Right ventricle myocardium inferior (tissue), 1 donor: Measurements from ENCODE around the gene CCDC68. TPM values are rescaled to one million over a fixed set of nuclear protein-coding genes. Genes with fewer than 3 reads are reported as not detected.

Experiments used
- ATAC-seq: fragments of 200-7000 bp; cut with Tn5 transposase; one replicate; pipeline ENCODE4 v1.9.1; 2020; ENCODE audit warnings: mild to moderate bottlenecking, moderate library complexity
- DNase-seq: peaks from one replicate; pipeline ENCODE4 v3.0.0; 2021; ENCODE audit errors: missing footprints
- intact Hi-C: fragments of 100-400 bp; cut with DNase I; formaldehyde crosslinking; loops from one replicate; pipeline ENCODE4 v1.11.0; 2022
- total RNA-seq: library from RNA; stranded (reverse); fragmentation: NEBNext Ultra II Directional; extraction: Animal tissue kit (Norgen Biotek cat#: 25700); gene quantifications from one replicate; pipeline ENCODE4 v1.2.1, GENCODE V29; 2021
- donor health status: DM: no; HTN: yes; CAD: no; lungs with severe emphysema.

Gene CCDC68
- total RNA-seq, 1 donor from 2014 or later, result 3.9 TPM

GRCh38 chr18:54962919-54963645 lies 3.8 kb upstream of the CCDC68 start:
- ATAC-seq (no peak), DNase-seq (no peak)
- intact Hi-C loops, result no loop called here

GRCh38 chr18:54961868-54962267 lies 2.6 kb upstream of the CCDC68 start:
- intact Hi-C loops, result no loop called here
- no peak for ATAC-seq
- DNase-seq, result no peak

DNA sequence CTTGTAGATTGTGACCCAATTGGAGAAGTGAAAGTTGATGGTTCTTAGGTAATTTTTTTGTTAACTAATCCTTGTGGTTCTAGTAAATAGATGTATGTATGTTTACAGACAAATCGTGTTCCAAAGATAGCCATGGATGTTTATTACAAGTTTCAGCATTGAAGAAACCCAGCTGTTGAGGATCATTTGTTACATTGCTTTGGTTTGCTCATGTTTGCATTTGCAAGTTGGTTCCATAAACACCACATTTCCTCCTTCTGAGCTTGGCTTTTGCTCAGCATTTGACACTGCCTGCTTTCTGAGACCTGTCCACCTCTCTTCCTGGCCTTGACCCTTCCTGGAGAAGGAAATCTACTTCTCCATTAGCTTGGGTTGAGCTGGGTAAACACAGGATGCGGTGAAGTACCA lies 1.8 kb upstream of the CCDC68 start:
- ATAC-seq (no peak), DNase-seq (no peak)
- intact Hi-C loops, result no loop called here

- ATAC-seq (no peak), DNase-seq (no peak)
- intact Hi-C loops, result no loop called here
Measured at GRCh38 chr18:54960197-54960596, 936 bp upstream of the CCDC68 start.

GRCh38 chr18:54957996-54958395 lies 1.3 kb downstream of the CCDC68 start:
- DNase-seq (no peak), ATAC-seq (no peak)
- intact Hi-C loops, result no loop called here

DNA sequence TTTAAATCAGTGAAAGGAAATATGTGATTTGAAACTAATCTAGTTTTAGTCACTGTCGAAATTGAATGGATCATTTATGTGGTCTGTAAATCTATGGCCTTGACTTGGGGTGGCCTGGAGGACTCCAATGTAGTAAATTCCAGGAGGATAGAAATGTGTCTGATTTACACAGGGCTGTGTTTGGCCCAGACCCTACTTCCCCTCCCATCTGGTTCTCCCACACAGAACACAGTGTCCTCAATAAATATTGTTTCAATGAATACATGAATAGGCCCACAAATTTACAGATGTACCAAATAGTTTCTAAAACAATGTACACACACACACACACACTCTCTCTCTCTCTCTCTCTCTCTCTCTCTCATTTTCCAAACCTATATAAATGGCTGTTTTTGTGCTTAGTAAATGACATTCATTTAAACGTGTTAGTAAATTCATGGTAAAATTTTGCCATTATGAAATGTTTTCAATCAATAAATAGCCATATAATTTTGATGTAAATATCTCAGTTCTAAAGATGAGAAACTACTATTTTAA lies 1.9 kb downstream of the CCDC68 start:
- DNase-seq (no peak), ATAC-seq (no peak)
- intact Hi-C loops, result no loop called here

DNA sequence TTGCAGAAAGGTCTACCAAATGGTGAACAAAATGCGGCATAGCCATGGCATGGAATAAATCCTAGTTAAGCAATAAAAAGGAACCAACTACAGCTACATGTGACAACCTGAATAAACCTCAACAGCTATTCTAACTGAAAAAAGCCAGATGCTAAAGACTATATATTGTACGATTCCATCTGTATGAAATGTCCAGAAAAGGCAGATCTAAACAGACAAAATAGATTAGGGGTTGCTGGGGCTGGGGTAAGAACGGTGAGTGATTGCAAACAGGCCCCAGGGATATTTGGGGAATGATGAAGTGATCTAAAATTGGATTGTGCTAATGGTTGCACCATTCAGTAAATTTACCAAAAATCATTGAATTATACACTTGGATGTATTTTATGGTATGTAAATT lies 2.8 kb downstream of the CCDC68 start:
- intact Hi-C loops, result no loop called here
- DNase-seq (no peak), ATAC-seq (no peak)

GRCh38 chr18:54952026-54952425 lies 7.2 kb downstream of the CCDC68 start:
- intact Hi-C loops, result no loop called here
- DNase-seq (no peak), ATAC-seq (no peak)

GRCh38 chr18:54950221-54950620 lies 9.0 kb downstream of the CCDC68 start:
- no peak for ATAC-seq

GRCh38 chr18:54949588-54949987 lies 9.7 kb downstream of the CCDC68 start:
- ATAC-seq, result no peak
- no peak for DNase-seq
- intact Hi-C loops, result no loop called here

More at GRCh38 chr18:54950221-54950620, 9.0 kb downstream of the CCDC68 start:
- DNase-seq, result no peak
- intact Hi-C loops, result no loop called here

GRCh38 chr18:54948350-54948837 lies 10.9 kb downstream of the CCDC68 start:
- intact Hi-C loops, result no loop called here
- ATAC-seq (no peak), DNase-seq (no peak)

DNA sequence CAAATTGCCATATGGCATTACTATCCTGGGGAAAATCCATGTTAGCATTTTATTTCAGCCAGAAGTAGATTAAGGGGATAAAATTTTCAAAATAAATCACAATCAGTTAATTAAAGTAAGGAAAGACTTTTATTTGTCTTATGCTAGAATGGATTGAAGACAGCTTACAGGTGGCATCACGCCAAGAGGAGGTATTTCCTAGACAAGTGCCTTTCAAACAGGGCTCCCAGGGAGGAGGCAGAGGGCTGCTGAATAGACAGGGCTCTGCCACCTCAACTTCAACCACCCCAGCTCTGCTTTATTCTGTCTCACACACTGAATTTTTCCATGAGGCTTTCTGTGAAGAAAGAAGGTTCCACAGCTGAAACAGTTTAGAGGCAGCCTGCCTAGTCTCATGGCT lies 12.2 kb downstream of the CCDC68 start:
- ATAC-seq (no peak), DNase-seq (no peak)
- intact Hi-C loops, result no loop called here

- DNase-seq, result no peak
- intact Hi-C loops, result no loop called here
- no peak for ATAC-seq
Measured at GRCh38 chr18:54946149-54946581, 13.1 kb downstream of the CCDC68 start.

GRCh38 chr18:54945576-54946125 lies 13.6 kb downstream of the CCDC68 start:
- intact Hi-C loops, result no loop called here

GRCh38 chr18:54942569-54942968 lies 16.7 kb downstream of the CCDC68 start:
- DNase-seq, result no peak
- intact Hi-C loops, result no loop called here

More at GRCh38 chr18:54945576-54946125, 13.6 kb downstream of the CCDC68 start:
- DNase-seq, result no peak
- no peak for ATAC-seq

GRCh38 chr18:54942144-54942543 lies 17.1 kb downstream of the CCDC68 start:
- DNase-seq (no peak), ATAC-seq (no peak)
- intact Hi-C loops, result no loop called here

More at GRCh38 chr18:54942569-54942968, 16.7 kb downstream of the CCDC68 start:
- no peak for ATAC-seq

GRCh38 chr18:54939361-54939917 lies 19.8 kb downstream of the CCDC68 start:
- DNase-seq (no peak), ATAC-seq (no peak)
- intact Hi-C loops, result no loop called here

DNA sequence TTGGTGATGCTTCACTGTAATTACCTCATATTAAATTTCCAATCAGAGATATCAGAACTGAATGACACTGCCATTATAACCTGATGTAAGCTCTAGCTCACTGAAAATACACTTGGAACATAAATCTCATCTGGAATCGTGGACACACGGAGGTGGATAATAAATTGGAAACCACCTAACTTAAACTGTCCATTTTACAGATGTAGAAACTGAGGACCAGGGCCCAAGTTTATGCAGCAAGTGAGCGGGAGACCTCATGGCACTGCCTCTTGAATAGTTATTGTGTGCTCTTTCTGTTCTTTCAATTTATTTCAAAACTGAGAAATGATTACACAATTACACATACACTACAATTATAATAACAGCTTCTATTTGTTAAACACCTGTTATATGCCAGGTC lies 20.8 kb downstream of the CCDC68 start:
- no peak for DNase-seq
- no peak for ATAC-seq
- intact Hi-C loops, result no loop called here

- DNase-seq (no peak), ATAC-seq (no peak)
- intact Hi-C loops, result no loop called here
Measured at GRCh38 chr18:54932472-54932871, 26.8 kb downstream of the CCDC68 start.

GRCh38 chr18:54931152-54931551 lies 28.1 kb downstream of the CCDC68 start:
- no peak for ATAC-seq
- no peak for DNase-seq
- intact Hi-C loops, result no loop called here
